ENCODE results near the gene GXYLT2.

DNA sequence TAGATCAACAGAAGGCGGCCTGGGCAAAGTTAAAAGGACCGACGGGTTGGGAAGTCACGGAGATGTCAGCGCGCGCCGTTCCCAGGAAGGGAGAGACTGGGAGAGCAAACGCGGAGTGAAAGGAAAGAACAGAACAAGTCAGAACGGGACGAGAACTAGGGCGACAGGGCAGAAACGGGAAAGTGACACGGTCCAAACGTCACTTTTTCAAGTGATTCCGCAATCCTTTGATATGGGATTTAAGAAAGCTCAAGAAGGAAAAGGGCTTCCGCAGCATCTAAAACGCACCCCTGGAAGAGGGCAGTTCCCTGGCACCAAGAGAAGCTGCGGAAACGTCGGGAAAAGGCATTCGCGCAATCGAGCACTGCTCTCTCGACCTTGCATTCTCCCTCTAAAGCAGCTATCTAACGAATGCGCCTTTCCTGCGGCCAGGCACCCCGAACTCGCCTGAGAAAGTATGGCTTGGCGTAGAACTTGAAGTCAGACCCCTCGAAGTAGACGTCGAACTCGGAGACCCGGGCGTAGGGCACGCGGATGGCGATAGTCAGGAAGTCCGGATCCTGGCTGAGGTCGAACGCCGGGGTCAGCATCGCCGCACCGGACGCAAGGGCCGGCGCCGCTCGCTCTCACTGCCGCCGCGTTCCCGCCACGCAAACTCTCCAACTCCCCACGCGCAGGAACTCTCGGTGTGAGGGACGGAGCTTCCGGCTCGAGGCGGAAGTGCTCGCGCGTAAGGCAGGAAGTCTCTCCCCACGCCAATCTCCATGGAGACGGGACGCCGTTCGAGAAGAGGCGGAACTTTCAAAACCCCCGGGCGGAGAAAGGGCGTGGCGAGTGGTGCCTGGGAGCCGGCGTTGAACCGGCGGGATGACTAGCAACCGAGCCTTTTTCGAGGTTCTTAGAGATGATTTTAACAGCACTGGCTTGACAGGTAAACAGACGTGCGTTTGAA, 39.8 kb upstream of the GXYLT2 start, which contains the start of gene SHQ1:
- TF ChIP-seq, protein P1, sequence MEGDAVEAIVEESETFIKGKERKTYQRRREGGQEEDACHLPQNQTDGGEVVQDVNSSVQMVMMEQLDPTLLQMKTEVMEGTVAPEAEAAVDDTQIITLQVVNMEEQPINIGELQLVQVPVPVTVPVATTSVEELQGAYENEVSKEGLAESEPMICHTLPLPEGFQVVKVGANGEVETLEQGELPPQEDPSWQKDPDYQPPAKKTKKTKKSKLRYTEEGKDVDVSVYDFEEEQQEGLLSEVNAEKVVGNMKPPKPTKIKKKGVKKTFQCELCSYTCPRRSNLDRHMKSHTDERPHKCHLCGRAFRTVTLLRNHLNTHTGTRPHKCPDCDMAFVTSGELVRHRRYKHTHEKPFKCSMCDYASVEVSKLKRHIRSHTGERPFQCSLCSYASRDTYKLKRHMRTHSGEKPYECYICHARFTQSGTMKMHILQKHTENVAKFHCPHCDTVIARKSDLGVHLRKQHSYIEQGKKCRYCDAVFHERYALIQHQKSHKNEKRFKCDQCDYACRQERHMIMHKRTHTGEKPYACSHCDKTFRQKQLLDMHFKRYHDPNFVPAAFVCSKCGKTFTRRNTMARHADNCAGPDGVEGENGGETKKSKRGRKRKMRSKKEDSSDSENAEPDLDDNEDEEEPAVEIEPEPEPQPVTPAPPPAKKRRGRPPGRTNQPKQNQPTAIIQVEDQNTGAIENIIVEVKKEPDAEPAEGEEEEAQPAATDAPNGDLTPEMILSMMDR (IDR thresholded peaks at IDR 0.05 in 4 of 5, conservative IDR thresholded peaks at IDR 0.05 in 1 of 5) = no peak
- TF ChIP-seq POLR2A (IDR thresholded peaks at IDR 0.05) = peak; percentile 55 to 61
